ENCODE data around the gene LRFN5.
A peak's percentile ranks its signal among the peaks of the same experiment; 100 is the strongest.

The LRFN5 gene

GRCh38 chr14:41641690-41642089, 35.0 kb downstream of the LRFN5 start:
- no peak overlapping the region for H3K4me3 ChIP-seq (replicated peaks; ENCODE audit: low read depth, low read length)
- DNase-seq (ENCODE audit: low read depth) = no peak
- TF ChIP-seq CTCF (IDR thresholded peaks at IDR 0.05; ENCODE audit: low read length, missing control alignments) = no peak

GRCh38 chr14:41642367-41642766, 35.7 kb downstream of the LRFN5 start:
- H3K4me3 ChIP-seq (replicated peaks; ENCODE audit: low read depth, low read length) = no peak overlapping the region
- DNase-seq (ENCODE audit: low read depth) = peak; percentile 36
- TF ChIP-seq CTCF (IDR thresholded peaks at IDR 0.05; ENCODE audit: low read length, missing control alignments) = no peak

GRCh38 chr14:41642789-41643188, 36.1 kb downstream of the LRFN5 start:
- DNase-seq (ENCODE audit: low read depth) = no peak
- H3K4me3 ChIP-seq (replicated peaks; ENCODE audit: low read depth, low read length) = no peak overlapping the region
- no peak for TF ChIP-seq CTCF (IDR thresholded peaks at IDR 0.05; ENCODE audit: low read length, missing control alignments)

- TF ChIP-seq CTCF (IDR thresholded peaks at IDR 0.05; ENCODE audit: low read length, missing control alignments) = no peak
- no peak overlapping the region for H3K4me3 ChIP-seq (replicated peaks; ENCODE audit: low read depth, low read length)
- no peak for DNase-seq (ENCODE audit: low read depth)
These were observed 37.9 kb downstream of the LRFN5 start for GRCh38 chr14:41644606-41645005.

GRCh38 chr14:41650802-41651201, 44.1 kb downstream of the LRFN5 start:
- no peak for TF ChIP-seq CTCF (IDR thresholded peaks at IDR 0.05; ENCODE audit: low read length, missing control alignments)
- DNase-seq (ENCODE audit: low read depth) = no peak
- H3K4me3 ChIP-seq (replicated peaks; ENCODE audit: low read depth, low read length) = no peak overlapping the region

GRCh38 chr14:41654196-41654595, 47.5 kb downstream of the LRFN5 start:
- TF ChIP-seq CTCF (IDR thresholded peaks at IDR 0.05; ENCODE audit: low read length, missing control alignments) = no peak
- DNase-seq (ENCODE audit: low read depth) = no peak
- H3K4me3 ChIP-seq (replicated peaks; ENCODE audit: low read depth, low read length) = no peak overlapping the region

GRCh38 chr14:41662780-41663472, 56.2 kb downstream of the LRFN5 start:
- H3K4me3 ChIP-seq (replicated peaks; ENCODE audit: low read depth, low read length) = no peak overlapping the region
- no peak for TF ChIP-seq CTCF (IDR thresholded peaks at IDR 0.05; ENCODE audit: low read length, missing control alignments)
- no peak for DNase-seq (ENCODE audit: low read depth)
